Measurements from ENCODE around the gene U2AF1L4. TPM values are rescaled to one million over a fixed set of nuclear protein-coding genes. Genes with fewer than 3 reads are reported as not detected.

Gene U2AF1L4
- polyA plus RNA-seq (ENCODE audit: insufficient read length in 3 of 3), result 10 to 100 TPM; 12.8 to 19.3 (median 19.0) TPM
- long read RNA-seq, donor 1, partial matches to known transcripts, result 0 of 1 reads
- long read RNA-seq, donor 1, other reads (novel, unspliced or antisense), result 0 of 1 reads
- long read RNA-seq, donor 2, partial matches to known transcripts, result 0 of 1 reads
- long read RNA-seq, donor 2, other reads (novel, unspliced or antisense), result 0 of 1 reads
- long read RNA-seq, donor 3, partial matches to known transcripts, result 0 of 2 reads
- long read RNA-seq, donor 3, other reads (novel, unspliced or antisense), result 0 of 2 reads
- long read RNA-seq, donor 4, partial matches to known transcripts, result 30 of 110 reads
- long read RNA-seq, donor 4, other reads (novel, unspliced or antisense), result 79 of 110 reads
- long read RNA-seq, donor 5, result 0 reads
- long read RNA-seq, donor 6, partial matches to known transcripts, result 0 of 2 reads
- long read RNA-seq, donor 6, other reads (novel, unspliced or antisense), result 0 of 2 reads
- long read RNA-seq, donor 7, partial matches to known transcripts, result 0 of 2 reads
- long read RNA-seq, donor 7, other reads (novel, unspliced or antisense), result 0 of 2 reads
- long read RNA-seq, donor 8, partial matches to known transcripts, result 0 of 1 reads
- long read RNA-seq, donor 8, other reads (novel, unspliced or antisense), result 0 of 1 reads
- long read RNA-seq, donor 9, partial matches to known transcripts, result 0 of 1 reads
- long read RNA-seq, donor 9, other reads (novel, unspliced or antisense), result 0 of 1 reads
- long read RNA-seq, donor 10, result 0 reads
- long read RNA-seq, donor 11, result 0 reads
- long read RNA-seq, donor 12, partial matches to known transcripts, result 0 of 1 reads
- long read RNA-seq, donor 12, other reads (novel, unspliced or antisense), result 0 of 1 reads
- long read RNA-seq, donor 13, partial matches to known transcripts, result 0 of 3 reads
- long read RNA-seq, donor 13, other reads (novel, unspliced or antisense), result 0 of 3 reads
- long read RNA-seq, donor 14, partial matches to known transcripts, result 0 of 4 reads
- long read RNA-seq, donor 14, other reads (novel, unspliced or antisense), result 0 of 4 reads
- long read RNA-seq, donor 15, partial matches to known transcripts, result 0 of 1 reads
- long read RNA-seq, donor 15, other reads (novel, unspliced or antisense), result 0 of 1 reads
- long read RNA-seq, donor 16, partial matches to known transcripts, result 5 of 8 reads
- long read RNA-seq, donor 16, other reads (novel, unspliced or antisense), result 0 of 8 reads

DNA sequence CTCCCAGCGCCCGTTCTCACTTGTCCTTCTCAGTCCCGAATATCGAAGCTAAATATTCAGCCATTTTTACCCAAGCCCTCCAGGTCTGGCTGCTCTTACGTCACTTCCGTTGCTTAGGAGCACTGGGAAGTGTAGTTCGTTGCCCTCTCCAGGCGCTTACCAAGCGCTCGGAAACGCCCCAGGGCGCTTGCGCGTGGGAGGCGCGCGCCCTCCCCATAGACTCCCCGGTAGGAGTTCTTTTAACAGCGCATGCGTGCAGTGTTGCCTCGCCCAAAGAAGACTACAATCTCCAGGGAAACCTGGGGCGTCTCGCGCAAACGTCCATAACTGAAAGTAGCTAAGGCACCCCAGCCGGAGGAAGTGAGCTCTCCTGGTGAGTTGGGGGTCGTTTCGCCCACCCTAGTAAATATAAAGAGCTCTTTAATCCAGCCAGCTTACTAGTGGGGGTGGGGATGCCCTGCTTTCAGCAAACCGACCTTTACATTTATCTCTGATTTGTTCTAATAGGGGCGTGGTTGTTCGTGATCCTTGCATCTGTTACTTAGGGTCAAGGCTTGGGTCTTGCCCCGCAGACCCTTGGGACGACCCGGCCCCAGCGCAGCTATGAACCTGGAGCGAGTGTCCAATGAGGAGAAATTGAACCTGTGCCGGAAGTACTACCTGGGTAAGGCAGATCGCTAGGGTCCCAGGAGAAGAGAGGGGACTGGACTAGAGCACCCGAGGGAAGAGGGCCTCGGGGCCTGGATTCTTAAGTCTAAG lies at the start of gene U2AF1L4, which contains the start of gene PSENEN:
Gene U2AF1L4, minus strand, starts transcription at position 91 of the 759 bp plus-strand sequence. Its CDS starts 27 bp downstream, at position 64.
Gene PSENEN, plus strand, starts transcription at position 324 of the 759 bp plus-strand sequence. Its CDS starts 280 bp downstream, at position 604.
- peak; percentile 96 to 100 (median 99) for DNase-seq (ENCODE audit: extremely low read depth in 1 of 11, low read depth in 9 of 11, low spot score in 4 of 11)

DNA sequence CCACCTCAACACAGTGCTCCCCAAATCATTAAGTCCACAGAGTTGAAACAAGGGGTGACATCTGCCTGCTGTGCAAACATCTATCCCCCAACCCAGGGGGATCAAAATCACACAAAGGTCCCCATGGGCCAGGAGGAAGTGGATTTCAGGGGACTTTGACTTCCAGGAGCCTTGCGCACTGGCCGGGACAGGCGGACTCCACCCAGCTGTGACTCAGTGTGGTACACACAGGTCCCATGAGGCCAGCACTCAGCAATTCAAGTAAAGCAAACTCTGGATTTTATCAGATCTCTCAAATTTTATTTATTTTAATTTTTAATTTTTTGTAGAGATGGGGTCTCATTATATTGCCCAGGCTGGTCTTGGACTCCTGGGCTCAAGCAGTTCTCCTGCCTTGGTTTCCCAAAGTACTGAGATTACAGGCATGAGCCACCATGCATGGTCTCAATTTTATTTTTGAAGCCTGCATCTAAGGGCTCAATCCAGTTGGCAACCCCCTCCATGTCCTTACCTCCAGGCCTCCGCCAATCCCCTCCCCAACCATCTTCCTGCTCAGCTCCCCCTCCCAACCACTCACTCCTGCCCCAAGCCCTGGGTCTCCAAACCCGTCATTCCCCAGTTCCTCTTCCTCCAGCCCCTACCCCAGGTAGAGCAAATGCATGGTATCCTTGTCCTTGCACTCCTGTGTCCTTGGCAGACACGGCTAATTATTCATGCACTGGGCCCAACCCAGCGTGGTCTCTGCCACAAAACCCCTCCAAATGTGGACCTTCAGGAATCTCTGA lies 48.4 kb upstream of the U2AF1L4 start:
- no peak for DNase-seq (ENCODE audit: extremely low read depth in 1 of 11, low read depth in 9 of 11, low spot score in 4 of 11)

- no peak for DNase-seq (ENCODE audit: extremely low read depth in 1 of 11, low read depth in 9 of 11, low spot score in 4 of 11)
Measured at GRCh38 chr19:35792888-35793287, 47.7 kb upstream of the U2AF1L4 start.

GRCh38 chr19:35792312-35792711 lies 47.1 kb upstream of the U2AF1L4 start:
- no peak for DNase-seq (ENCODE audit: extremely low read depth in 1 of 11, low read depth in 9 of 11, low spot score in 4 of 11)

- no peak for DNase-seq (ENCODE audit: extremely low read depth in 1 of 11, low read depth in 9 of 11, low spot score in 4 of 11)
Measured at GRCh38 chr19:35791814-35792279, 46.6 kb upstream of the U2AF1L4 start.

DNA sequence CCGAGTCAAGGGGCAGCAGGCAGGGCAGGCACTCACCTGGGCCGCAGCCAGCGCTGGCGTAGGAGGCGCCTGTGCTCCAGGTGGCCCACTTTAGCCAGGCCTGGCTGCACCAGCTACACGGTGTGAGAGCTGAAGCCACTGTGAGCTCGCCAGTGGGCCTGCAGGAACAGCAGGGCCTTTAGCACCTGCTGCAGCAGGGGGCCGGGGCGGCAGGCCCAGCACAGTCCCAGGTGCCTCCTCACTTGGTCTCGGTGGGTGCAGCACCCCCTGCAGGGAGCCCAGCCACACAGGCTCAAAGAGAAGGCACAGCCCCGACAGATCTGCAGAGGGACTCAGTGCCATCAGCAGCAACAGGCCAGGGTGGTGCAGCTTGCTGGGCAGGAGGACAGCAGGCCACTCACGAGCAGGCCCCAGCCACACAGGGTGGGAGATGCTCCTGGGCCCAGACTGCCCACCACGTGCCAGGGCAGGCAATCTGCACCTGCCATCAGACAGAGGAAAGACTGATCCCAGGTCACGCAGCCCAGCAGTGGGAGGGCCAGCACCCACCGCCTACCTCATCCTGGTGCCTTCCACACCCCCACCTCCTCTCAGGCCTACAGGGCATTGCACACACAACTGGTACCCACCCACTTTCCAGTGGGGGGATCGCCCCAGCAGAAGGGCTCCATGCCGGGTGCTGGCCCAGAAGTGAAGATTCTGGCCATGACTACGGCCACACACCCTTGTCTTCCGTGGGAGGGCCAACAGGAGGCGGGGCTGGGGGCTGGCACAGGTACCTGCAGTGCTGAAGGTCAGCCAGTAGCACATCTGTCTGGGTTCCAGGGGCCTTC lies 46.0 kb upstream of the U2AF1L4 start:
- DNase-seq (ENCODE audit: extremely low read depth in 1 of 11, low read depth in 9 of 11, low spot score in 4 of 11), result no peak

- DNase-seq (ENCODE audit: extremely low read depth in 1 of 11, low read depth in 9 of 11, low spot score in 4 of 11), result no peak
Measured at GRCh38 chr19:35789978-35790944, 45.0 kb upstream of the U2AF1L4 start.

DNA sequence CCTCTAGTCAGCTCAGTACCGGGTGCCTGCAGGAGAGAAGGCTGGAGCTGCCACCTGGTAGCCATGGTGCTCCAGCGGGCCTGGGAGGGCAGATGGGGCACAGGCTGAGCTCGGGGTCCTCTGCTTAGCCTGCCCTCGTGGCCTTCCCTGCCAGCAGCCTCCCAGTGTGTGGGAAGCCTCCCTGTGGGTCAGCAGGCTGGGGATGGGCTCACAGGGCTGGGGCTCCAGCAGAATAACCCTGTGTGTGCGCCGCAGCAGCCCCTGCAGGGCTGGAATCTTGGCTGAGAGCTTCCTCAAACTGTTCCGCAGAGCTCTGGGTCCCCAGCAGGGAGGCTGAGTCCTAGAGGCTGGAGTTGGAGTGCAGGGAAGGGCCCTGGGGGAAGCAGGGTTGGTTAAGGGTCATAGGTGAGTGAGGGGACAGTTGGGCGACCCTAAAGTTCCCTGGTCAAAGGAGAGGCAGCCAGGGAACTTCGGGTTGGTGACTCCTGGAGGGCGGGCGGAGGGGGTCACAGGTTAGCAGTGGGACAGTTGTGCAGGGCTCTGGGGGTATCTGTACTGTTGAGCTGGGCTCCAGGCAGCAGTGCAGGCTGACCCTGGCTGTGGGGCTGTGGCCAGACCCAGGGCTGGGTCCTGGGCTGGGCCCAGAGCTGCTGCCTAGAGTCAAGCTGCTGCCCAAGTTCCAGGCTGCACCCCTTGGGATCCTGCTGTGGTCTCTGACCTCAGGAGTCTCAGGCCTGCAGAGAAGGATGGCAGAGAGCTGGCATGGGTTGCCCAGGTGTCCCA lies 44.2 kb upstream of the U2AF1L4 start:
- no peak for DNase-seq (ENCODE audit: extremely low read depth in 1 of 11, low read depth in 9 of 11, low spot score in 4 of 11)

GRCh38 chr19:35788205-35788960 lies 43.2 kb upstream of the U2AF1L4 start:
- DNase-seq (ENCODE audit: extremely low read depth in 1 of 11, low read depth in 9 of 11, low spot score in 4 of 11), result no peak

GRCh38 chr19:35787227-35787799 lies 42.1 kb upstream of the U2AF1L4 start:
- no peak for DNase-seq (ENCODE audit: extremely low read depth in 1 of 11, low read depth in 9 of 11, low spot score in 4 of 11)

DNA sequence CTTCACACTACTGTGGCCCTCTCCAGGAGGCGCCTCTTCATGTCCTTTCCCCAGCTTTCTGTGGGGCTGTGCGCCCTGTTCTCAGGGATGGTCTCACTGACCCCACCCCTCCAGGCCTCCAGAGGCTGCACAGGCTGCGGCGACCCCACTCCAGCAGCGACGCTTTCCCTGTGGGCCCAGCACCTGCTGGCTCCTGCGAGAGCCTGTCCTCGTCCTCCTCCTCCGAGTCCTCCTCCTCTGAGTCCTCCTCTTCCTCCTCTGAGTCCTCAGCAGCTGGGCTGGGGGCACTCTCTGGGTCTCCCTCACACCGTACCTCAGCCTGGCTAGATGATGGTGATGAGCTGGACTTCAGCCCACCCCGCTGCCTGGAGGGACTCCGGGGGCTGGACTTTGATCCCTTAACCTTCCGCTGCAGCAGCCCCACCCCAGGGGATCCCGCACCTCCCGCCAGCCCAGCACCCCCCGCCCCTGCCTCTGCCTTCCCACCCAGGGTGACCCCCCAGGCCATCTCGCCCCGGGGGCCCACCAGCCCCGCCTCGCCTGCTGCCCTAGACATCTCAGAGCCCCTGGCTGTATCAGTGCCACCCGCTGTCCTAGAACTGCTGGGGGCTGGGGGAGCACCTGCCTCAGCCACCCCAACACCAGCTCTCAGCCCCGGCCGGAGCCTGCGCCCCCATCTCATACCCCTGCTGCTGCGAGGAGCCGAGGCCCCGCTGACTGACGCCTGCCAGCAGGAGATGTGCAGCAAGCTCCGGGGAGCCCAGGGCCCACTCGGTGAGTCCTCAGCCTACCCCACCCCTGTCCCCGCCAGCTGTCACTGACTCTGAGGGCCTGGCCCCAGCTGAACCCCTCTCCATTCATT lies 41.3 kb upstream of the U2AF1L4 start:
- no peak for DNase-seq (ENCODE audit: extremely low read depth in 1 of 11, low read depth in 9 of 11, low spot score in 4 of 11)

GRCh38 chr19:35785339-35785627 lies 40.1 kb upstream of the U2AF1L4 start:
- DNase-seq (ENCODE audit: extremely low read depth in 1 of 11, low read depth in 9 of 11, low spot score in 4 of 11), result no peak
